ENCODE data around the gene PKP4.
A peak's percentile ranks its signal among the peaks of the same experiment; 100 is the strongest.

PKP4 gene

GRCh38 chr2:158687315-158687714 is 230.6 kb downstream of the PKP4 start:
- ChIA-PET POLR2A (no interaction called here), CTCF (interaction anchor here (1.8 kb wide), 1 partner anchor 10 kb away, joined by 4 read pairs; no protein-coding TSS in a partner anchor)
- H3K9me3 ChIP-seq (ENCODE audit: control extremely low read depth in 1 of 5, control insufficient read depth in 4 of 5, insufficient read depth in 2 of 5, low read depth in 1 of 5, low read length in 4 of 5), result no peaks in the 10 kb centered on the region

DNA sequence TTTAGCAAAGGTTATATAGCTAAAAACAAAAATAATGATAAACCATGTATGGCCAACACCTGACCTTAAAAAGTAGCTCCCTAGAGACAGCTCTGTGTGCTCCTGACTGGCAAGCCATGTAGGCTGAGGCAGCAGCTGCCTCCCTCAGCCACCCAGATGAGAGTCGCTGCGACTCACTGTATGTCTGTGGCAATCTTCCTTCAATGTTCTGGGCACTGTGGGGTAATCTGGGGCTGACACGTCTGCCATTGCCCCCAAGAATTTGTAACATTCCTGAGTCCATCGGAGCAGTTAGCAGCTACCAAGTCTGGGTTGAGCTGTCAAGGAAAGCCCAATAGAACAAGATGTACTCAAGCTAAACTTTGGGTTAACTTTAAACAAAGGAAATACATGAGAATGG is 232.0 kb downstream of the PKP4 start:
- WGBS (ENCODE audit: insufficient coverage), result 100% methylated on average over 3 of the region's 4 CpGs
- no peak for DNase-seq

More at GRCh38 chr2:158687315-158687714, 230.6 kb downstream of the PKP4 start:
- no peak for DNase-seq
- H3K4me3 ChIP-seq (ENCODE audit: control insufficient read depth in 1 of 7, extremely low read depth in 1 of 7, insufficient read depth in 4 of 7, low read depth in 2 of 7, low read length in 6 of 7), result no peak overlapping the region
- WGBS (ENCODE audit: insufficient coverage), result 100% methylated on average over 2 of the region's 3 CpGs
- no peaks in the 10 kb centered on the region for H3K4me1 ChIP-seq (ENCODE audit: control extremely low read depth in 1 of 4, control insufficient read depth in 4 of 4, insufficient read depth in 4 of 4, low read length in 3 of 4)
- no peak overlapping the region for H3K27ac ChIP-seq (ENCODE audit: insufficient read depth in 1 of 2, low read depth in 1 of 2, low read length in 2 of 2, poor library complexity in 1 of 2, severe bottlenecking in 2 of 2)
- H3K36me3 ChIP-seq (ENCODE audit: control insufficient read depth in 4 of 4, insufficient read depth in 4 of 4, low read length in 3 of 4), result no peaks in the 10 kb centered on the region
- H3K27me3 ChIP-seq (replicated peaks in 2 of 5; ENCODE audit: control insufficient read depth in 4 of 5, insufficient read depth in 5 of 5, low read length in 4 of 5), result peaks cover 0 to 2% (median 0%) of the 10 kb centered on the region in 5 experiments

DNA sequence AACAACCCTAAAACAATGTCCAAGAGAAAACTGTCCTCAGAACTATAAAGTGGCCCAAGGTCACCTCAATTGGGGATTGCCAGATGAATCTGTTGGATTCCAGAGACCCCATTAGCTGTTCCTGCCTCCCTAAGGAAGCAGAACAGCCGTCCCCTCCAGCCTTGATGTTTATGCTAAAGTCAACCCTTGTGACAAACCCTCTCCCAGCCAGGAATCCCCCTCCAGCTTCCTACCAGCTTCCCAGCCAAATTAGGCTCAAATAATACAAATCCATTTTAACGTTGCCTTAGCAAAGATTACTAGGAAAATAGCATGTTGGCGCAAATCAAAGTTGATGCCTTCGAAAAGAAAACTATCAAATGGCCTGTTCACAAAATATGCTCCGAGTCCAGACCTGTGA is 232.6 kb downstream of the PKP4 start:
- no peak for DNase-seq
- no peaks in the 10 kb centered on the region for H3K9me3 ChIP-seq (ENCODE audit: control extremely low read depth in 1 of 5, control insufficient read depth in 4 of 5, insufficient read depth in 2 of 5, low read depth in 1 of 5, low read length in 4 of 5)
- H3K27me3 ChIP-seq (replicated peaks in 2 of 5; ENCODE audit: control insufficient read depth in 4 of 5, insufficient read depth in 5 of 5, low read length in 4 of 5), result peaks cover 0 to 2% (median 0%) of the 10 kb centered on the region in 5 experiments
- ChIA-PET POLR2A (no interaction called here), CTCF (interaction anchor here (0.9 to 1.4 kb wide), 2 partner anchors 57 to 64 kb away, joined by 3 read pairs; no protein-coding TSS in a partner anchor)
- WGBS (ENCODE audit: insufficient coverage), result 100% methylated on average over 4 of the region's 5 CpGs
- H3K4me3 ChIP-seq (ENCODE audit: control insufficient read depth in 1 of 7, extremely low read depth in 1 of 7, insufficient read depth in 4 of 7, low read depth in 2 of 7, low read length in 6 of 7), result no peak overlapping the region
- H3K4me1 ChIP-seq (ENCODE audit: control extremely low read depth in 1 of 4, control insufficient read depth in 4 of 4, insufficient read depth in 4 of 4, low read length in 3 of 4), result peaks cover 0 to 1% (median 0%) of the 10 kb centered on the region in 4 experiments
- no peaks in the 10 kb centered on the region for H3K36me3 ChIP-seq (ENCODE audit: control insufficient read depth in 4 of 4, insufficient read depth in 4 of 4, low read length in 3 of 4)
- H3K27ac ChIP-seq (ENCODE audit: insufficient read depth in 1 of 2, low read depth in 1 of 2, low read length in 2 of 2, poor library complexity in 1 of 2, severe bottlenecking in 2 of 2), result no peak overlapping the region

More for the DNA sequence above, 232.0 kb downstream of the PKP4 start:
- CTCF ChIA-PET, result interaction anchor here (1.4 to 1.8 kb wide), 2 partner anchors 11 to 65 kb away, joined by 3 to 4 read pairs; no protein-coding TSS in a partner anchor
- POLR2A ChIA-PET, result no interaction called here
- Histone ChIP-seq H3K27me3 (replicated peaks in 2 of 5; ENCODE audit: control insufficient read depth in 4 of 5, insufficient read depth in 5 of 5, low read length in 4 of 5) (peaks cover 0 to 2% (median 0%) of the 10 kb centered on the region in 5 experiments), H3K9me3 (ENCODE audit: control extremely low read depth in 1 of 5, control insufficient read depth in 4 of 5, insufficient read depth in 2 of 5, low read depth in 1 of 5, low read length in 4 of 5) (no peaks in the 10 kb centered on the region), H3K4me3 (ENCODE audit: control insufficient read depth in 1 of 7, extremely low read depth in 1 of 7, insufficient read depth in 4 of 7, low read depth in 2 of 7, low read length in 6 of 7) (no peak overlapping the region), H3K27ac (ENCODE audit: insufficient read depth in 1 of 2, low read depth in 1 of 2, low read length in 2 of 2, poor library complexity in 1 of 2, severe bottlenecking in 2 of 2) (no peak overlapping the region), H3K36me3 (ENCODE audit: control insufficient read depth in 4 of 4, insufficient read depth in 4 of 4, low read length in 3 of 4) (no peaks in the 10 kb centered on the region), H3K4me1 (ENCODE audit: control extremely low read depth in 1 of 4, control insufficient read depth in 4 of 4, insufficient read depth in 4 of 4, low read length in 3 of 4) (peaks cover 0 to 1% (median 0%) of the 10 kb centered on the region in 4 experiments)

GRCh38 chr2:158690823-158691222 is 234.1 kb downstream of the PKP4 start:
- H3K27ac ChIP-seq (ENCODE audit: insufficient read depth in 1 of 2, low read depth in 1 of 2, low read length in 2 of 2, poor library complexity in 1 of 2, severe bottlenecking in 2 of 2), result no peak overlapping the region
- H3K36me3 ChIP-seq (ENCODE audit: control insufficient read depth in 4 of 4, insufficient read depth in 4 of 4, low read length in 3 of 4), result no peaks in the 10 kb centered on the region
- H3K27me3 ChIP-seq (replicated peaks in 2 of 5; ENCODE audit: control insufficient read depth in 4 of 5, insufficient read depth in 5 of 5, low read length in 4 of 5), result peaks cover 0 to 2% (median 0%) of the 10 kb centered on the region in 5 experiments
- no peak for DNase-seq
- H3K9me3 ChIP-seq (ENCODE audit: control extremely low read depth in 1 of 5, control insufficient read depth in 4 of 5, insufficient read depth in 2 of 5, low read depth in 1 of 5, low read length in 4 of 5), result no peaks in the 10 kb centered on the region
- H3K4me1 ChIP-seq (ENCODE audit: control extremely low read depth in 1 of 4, control insufficient read depth in 4 of 4, insufficient read depth in 4 of 4, low read length in 3 of 4), result peaks cover 0 to 1% (median 0%) of the 10 kb centered on the region in 4 experiments
- ChIA-PET POLR2A (no interaction called here), CTCF (interaction anchor here (1.1 kb wide), 1 partner anchor 35 kb away, joined by 3 read pairs; no protein-coding TSS in a partner anchor)
- no peak overlapping the region for H3K4me3 ChIP-seq (ENCODE audit: control insufficient read depth in 1 of 7, extremely low read depth in 1 of 7, insufficient read depth in 4 of 7, low read depth in 2 of 7, low read length in 6 of 7)
- 100% methylated on average over 1 of the region's 2 CpGs for WGBS (ENCODE audit: insufficient coverage)

DNA sequence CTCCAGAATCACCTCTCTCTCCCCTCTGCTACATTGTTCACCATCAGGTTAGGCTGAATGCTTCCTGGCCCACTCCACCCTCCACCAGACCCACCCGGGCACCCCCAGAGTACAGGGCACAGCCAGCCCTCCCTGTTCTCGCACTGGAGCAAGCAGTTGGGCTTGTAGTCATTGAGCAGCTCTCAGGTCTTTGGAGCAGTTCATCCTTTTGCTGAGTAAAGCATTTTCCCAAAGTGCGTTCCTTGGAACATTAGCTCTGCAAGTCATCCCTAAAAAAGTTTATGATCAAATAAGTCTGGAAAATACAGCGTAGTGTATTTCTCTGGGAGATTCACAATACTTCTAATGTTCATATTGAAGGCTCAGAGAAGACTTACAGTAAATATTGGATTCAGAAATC is 234.9 kb downstream of the PKP4 start:
- WGBS (ENCODE audit: insufficient coverage), result 92% methylated on average over 3 of the region's 4 CpGs
- no peak overlapping the region for H3K4me3 ChIP-seq (ENCODE audit: control insufficient read depth in 1 of 7, extremely low read depth in 1 of 7, insufficient read depth in 4 of 7, low read depth in 2 of 7, low read length in 6 of 7)
- peaks cover 0 to 2% (median 0%) of the 10 kb centered on the region in 5 experiments for H3K27me3 ChIP-seq (replicated peaks in 2 of 5; ENCODE audit: control insufficient read depth in 4 of 5, insufficient read depth in 5 of 5, low read length in 4 of 5)
- no peaks in the 10 kb centered on the region for H3K9me3 ChIP-seq (ENCODE audit: control extremely low read depth in 1 of 5, control insufficient read depth in 4 of 5, insufficient read depth in 2 of 5, low read depth in 1 of 5, low read length in 4 of 5)
- no peak overlapping the region for H3K27ac ChIP-seq (ENCODE audit: insufficient read depth in 1 of 2, low read depth in 1 of 2, low read length in 2 of 2, poor library complexity in 1 of 2, severe bottlenecking in 2 of 2)
- peaks cover 0 to 1% (median 0%) of the 10 kb centered on the region in 4 experiments for H3K4me1 ChIP-seq (ENCODE audit: control extremely low read depth in 1 of 4, control insufficient read depth in 4 of 4, insufficient read depth in 4 of 4, low read length in 3 of 4)
- POLR2A ChIA-PET, result no interaction called here
- DNase-seq, result no peak
- CTCF ChIA-PET, result no interaction called here
- H3K36me3 ChIP-seq (ENCODE audit: control insufficient read depth in 4 of 4, insufficient read depth in 4 of 4, low read length in 3 of 4), result no peaks in the 10 kb centered on the region

- H3K27ac ChIP-seq (ENCODE audit: insufficient read depth in 1 of 2, low read depth in 1 of 2, low read length in 2 of 2, poor library complexity in 1 of 2, severe bottlenecking in 2 of 2), result no peak overlapping the region
- H3K4me1 ChIP-seq (ENCODE audit: control extremely low read depth in 1 of 4, control insufficient read depth in 4 of 4, insufficient read depth in 4 of 4, low read length in 3 of 4), result peaks cover 0 to 1% (median 0%) of the 10 kb centered on the region in 4 experiments
- peak in 2 of 3 donors; percentile 8 to 23 for DNase-seq
- H3K9me3 ChIP-seq (ENCODE audit: control extremely low read depth in 1 of 5, control insufficient read depth in 4 of 5, insufficient read depth in 2 of 5, low read depth in 1 of 5, low read length in 4 of 5), result peaks cover 0 to under 1% (median 0%) of the 10 kb centered on the region in 5 experiments
- peaks cover 0 to 2% (median 0%) of the 10 kb centered on the region in 5 experiments for H3K27me3 ChIP-seq (replicated peaks in 2 of 5; ENCODE audit: control insufficient read depth in 4 of 5, insufficient read depth in 5 of 5, low read length in 4 of 5)
- 100% methylated on average over 1 of the region's 3 CpGs for WGBS (ENCODE audit: insufficient coverage)
- H3K36me3 ChIP-seq (ENCODE audit: control insufficient read depth in 4 of 4, insufficient read depth in 4 of 4, low read length in 3 of 4), result no peaks in the 10 kb centered on the region
- H3K4me3 ChIP-seq (ENCODE audit: control insufficient read depth in 1 of 7, extremely low read depth in 1 of 7, insufficient read depth in 4 of 7, low read depth in 2 of 7, low read length in 6 of 7), result no peak overlapping the region
- CTCF ChIA-PET, result no interaction called here
- POLR2A ChIA-PET, result no interaction called here
These were observed 235.8 kb downstream of the PKP4 start for GRCh38 chr2:158692372-158693103.

GRCh38 chr2:158693476-158693875 is 236.7 kb downstream of the PKP4 start:
- H3K4me3 ChIP-seq (ENCODE audit: control insufficient read depth in 1 of 7, extremely low read depth in 1 of 7, insufficient read depth in 4 of 7, low read depth in 2 of 7, low read length in 6 of 7), result no peak overlapping the region
- peaks cover 0 to 2% (median 0%) of the 10 kb centered on the region in 5 experiments for H3K27me3 ChIP-seq (replicated peaks in 2 of 5; ENCODE audit: control insufficient read depth in 4 of 5, insufficient read depth in 5 of 5, low read length in 4 of 5)
- H3K4me1 ChIP-seq (ENCODE audit: control extremely low read depth in 1 of 4, control insufficient read depth in 4 of 4, insufficient read depth in 4 of 4, low read length in 3 of 4), result peaks cover 0 to 1% (median 0%) of the 10 kb centered on the region in 4 experiments
- no peak overlapping the region for H3K27ac ChIP-seq (ENCODE audit: insufficient read depth in 1 of 2, low read depth in 1 of 2, low read length in 2 of 2, poor library complexity in 1 of 2, severe bottlenecking in 2 of 2)
- ChIA-PET POLR2A (no interaction called here), CTCF (no interaction called here)
- peaks cover 0 to 2% (median 0%) of the 10 kb centered on the region in 5 experiments for H3K9me3 ChIP-seq (ENCODE audit: control extremely low read depth in 1 of 5, control insufficient read depth in 4 of 5, insufficient read depth in 2 of 5, low read depth in 1 of 5, low read length in 4 of 5)
- no peak for DNase-seq
- H3K36me3 ChIP-seq (ENCODE audit: control insufficient read depth in 4 of 4, insufficient read depth in 4 of 4, low read length in 3 of 4), result no peaks in the 10 kb centered on the region
